ENCODE results near the gene GNAQ. TPM values are rescaled to one million over a fixed set of nuclear protein-coding genes. Genes with fewer than 3 reads are reported as not detected.

Gene GNAQ
- polyA plus RNA-seq, 2 donors: 11.3 to 12.8 TPM

DNA sequence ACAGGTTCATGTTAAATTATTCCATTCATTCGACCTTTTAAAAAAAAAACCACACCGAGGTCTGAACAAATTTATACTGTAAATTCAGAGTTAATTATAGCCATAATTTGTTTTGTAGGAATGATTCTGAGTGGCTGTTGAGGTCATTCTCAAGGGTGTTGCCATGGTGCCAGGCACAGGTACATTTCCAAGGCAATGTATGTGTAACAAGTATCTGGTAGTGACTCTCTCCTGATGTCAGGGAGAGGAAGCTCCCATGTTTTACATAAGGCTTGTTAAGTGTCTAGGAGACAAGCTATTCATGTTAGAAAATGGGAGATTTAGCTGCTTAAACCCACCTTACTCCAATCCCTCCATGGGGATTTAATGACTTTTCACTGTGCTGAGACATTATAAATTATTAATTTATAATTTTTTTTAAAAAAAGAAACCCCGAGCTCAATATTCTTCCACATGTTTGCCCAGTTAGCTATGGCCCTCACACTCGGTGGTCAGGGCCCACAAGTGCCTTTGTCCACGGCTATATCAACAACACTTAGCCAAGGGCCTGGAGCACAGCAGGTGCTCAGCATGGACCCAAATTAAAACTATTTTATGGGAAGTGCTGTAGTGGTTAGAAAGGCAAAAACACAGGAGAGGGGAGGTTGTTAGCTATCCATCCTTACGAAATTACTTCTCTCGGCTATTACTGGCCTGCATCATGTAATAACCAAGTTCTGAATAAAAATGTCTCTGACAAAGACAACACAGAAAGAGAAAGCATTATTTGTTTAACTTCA lies 228.9 kb downstream of the GNAQ start:
- no peaks in the 10 kb centered on the region for H3K27me3 ChIP-seq (ENCODE audit: control insufficient read depth in 1 of 2, insufficient read depth in 2 of 2, low read length in 2 of 2)
- no peaks in the 10 kb centered on the region for H3K4me1 ChIP-seq (ENCODE audit: control insufficient read depth in 2 of 2, insufficient read depth in 2 of 2, low read length in 1 of 2)
- H3K36me3 ChIP-seq (ENCODE audit: control insufficient read depth in 2 of 2, insufficient read depth in 2 of 2, low read length in 1 of 2): no peaks in the 10 kb centered on the region
- H3K9me3 ChIP-seq (ENCODE audit: control insufficient read depth in 2 of 2, insufficient read depth in 1 of 2, low read depth in 1 of 2, low read length in 1 of 2): no peaks in the 10 kb centered on the region
- H3K4me3 ChIP-seq (ENCODE audit: low read depth in 1 of 2, low read length in 2 of 2): no peak overlapping the region
- no peak overlapping the region for H3K27ac ChIP-seq (ENCODE audit: low read depth in 2 of 2, low read length in 1 of 2)
- WGBS, 2 donors: 85 to 88% methylated on average over 7 of the region's 7 CpGs

DNA sequence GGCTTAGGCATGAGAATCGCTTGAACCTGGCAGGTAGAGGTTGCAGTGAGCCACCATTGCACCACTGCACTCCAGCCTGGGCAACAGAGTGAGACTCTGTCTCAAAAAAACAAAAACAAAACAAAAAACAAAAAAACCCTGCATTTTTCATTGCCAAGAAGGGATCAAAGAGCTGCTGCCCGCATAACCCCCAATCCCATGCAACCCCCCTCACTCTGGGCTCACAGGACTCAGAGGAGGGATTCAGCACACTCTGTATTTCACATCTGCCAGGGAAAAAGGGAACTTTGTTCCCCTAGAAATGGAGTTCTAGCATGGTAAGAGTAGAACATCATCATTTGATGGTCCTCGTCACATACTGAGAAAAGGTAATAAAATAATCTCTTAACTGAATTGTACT lies 229.5 kb downstream of the GNAQ start:
- Histone ChIP-seq H3K9me3 (ENCODE audit: control insufficient read depth in 2 of 2, insufficient read depth in 1 of 2, low read depth in 1 of 2, low read length in 1 of 2) (no peaks in the 10 kb centered on the region), H3K4me3 (ENCODE audit: low read depth in 1 of 2, low read length in 2 of 2) (no peak overlapping the region), H3K4me1 (ENCODE audit: control insufficient read depth in 2 of 2, insufficient read depth in 2 of 2, low read length in 1 of 2) (no peaks in the 10 kb centered on the region), H3K36me3 (ENCODE audit: control insufficient read depth in 2 of 2, insufficient read depth in 2 of 2, low read length in 1 of 2) (no peaks in the 10 kb centered on the region), H3K27me3 (ENCODE audit: control insufficient read depth in 1 of 2, insufficient read depth in 2 of 2, low read length in 2 of 2) (no peaks in the 10 kb centered on the region), H3K27ac (ENCODE audit: low read depth in 2 of 2, low read length in 1 of 2) (no peak overlapping the region)
- 96 to 98% methylated on average over 3 of the region's 3 CpGs for WGBS, 2 donors

GRCh38 chr9:77800924-77801551 lies 230.6 kb downstream of the GNAQ start:
- whole genome bisulfite sequencing, 2 donors: 93% methylated on average over 3 of the region's 3 CpGs
- no peaks in the 10 kb centered on the region for H3K4me1 ChIP-seq (ENCODE audit: control insufficient read depth in 2 of 2, insufficient read depth in 2 of 2, low read length in 1 of 2)
- H3K4me3 ChIP-seq (ENCODE audit: low read depth in 1 of 2, low read length in 2 of 2): no peak overlapping the region
- no peaks in the 10 kb centered on the region for H3K36me3 ChIP-seq (ENCODE audit: control insufficient read depth in 2 of 2, insufficient read depth in 2 of 2, low read length in 1 of 2)
- H3K27ac ChIP-seq (ENCODE audit: low read depth in 2 of 2, low read length in 1 of 2): no peak overlapping the region
- H3K27me3 ChIP-seq (ENCODE audit: control insufficient read depth in 1 of 2, insufficient read depth in 2 of 2, low read length in 2 of 2): no peaks in the 10 kb centered on the region
- no peaks in the 10 kb centered on the region for H3K9me3 ChIP-seq (ENCODE audit: control insufficient read depth in 2 of 2, insufficient read depth in 1 of 2, low read depth in 1 of 2, low read length in 1 of 2)

DNA sequence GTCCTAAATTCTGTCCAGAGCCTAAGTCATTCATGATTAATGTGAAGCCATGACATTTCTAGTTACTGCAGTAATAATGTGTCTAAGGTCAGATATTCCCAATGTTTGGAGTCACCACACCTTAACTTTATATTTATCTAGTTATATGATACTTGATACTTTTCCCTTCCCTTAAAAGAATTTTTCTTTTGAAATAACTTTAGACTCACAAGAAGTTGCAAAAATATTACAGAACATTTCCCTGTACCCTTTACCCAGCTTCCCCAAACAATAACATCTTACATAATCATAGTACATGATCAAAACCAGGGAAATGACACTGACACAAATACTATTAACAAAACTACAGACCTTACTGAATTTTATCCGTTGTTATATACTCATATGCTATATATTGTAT lies 233.5 kb downstream of the GNAQ start:
- no peaks in the 10 kb centered on the region for H3K4me1 ChIP-seq (ENCODE audit: control insufficient read depth in 2 of 2, insufficient read depth in 2 of 2, low read length in 1 of 2)
- no peaks in the 10 kb centered on the region for H3K36me3 ChIP-seq (ENCODE audit: control insufficient read depth in 2 of 2, insufficient read depth in 2 of 2, low read length in 1 of 2)
- H3K4me3 ChIP-seq (ENCODE audit: low read depth in 1 of 2, low read length in 2 of 2): no peak overlapping the region
- WGBS, 2 donors: 85 to 92% methylated on average over 1 of the region's 1 CpG
- no peaks in the 10 kb centered on the region for H3K9me3 ChIP-seq (ENCODE audit: control insufficient read depth in 2 of 2, insufficient read depth in 1 of 2, low read depth in 1 of 2, low read length in 1 of 2)
- no peaks in the 10 kb centered on the region for H3K27me3 ChIP-seq (ENCODE audit: control insufficient read depth in 1 of 2, insufficient read depth in 2 of 2, low read length in 2 of 2)
- H3K27ac ChIP-seq (ENCODE audit: low read depth in 2 of 2, low read length in 1 of 2): no peak overlapping the region

- no peaks in the 10 kb centered on the region for H3K9me3 ChIP-seq (ENCODE audit: control insufficient read depth in 2 of 2, insufficient read depth in 1 of 2, low read depth in 1 of 2, low read length in 1 of 2)
- H3K4me1 ChIP-seq (ENCODE audit: control insufficient read depth in 2 of 2, insufficient read depth in 2 of 2, low read length in 1 of 2): peaks cover 0 to 2% of the 10 kb centered on the region in 2 donors
- no peaks in the 10 kb centered on the region for H3K27me3 ChIP-seq (ENCODE audit: control insufficient read depth in 1 of 2, insufficient read depth in 2 of 2, low read length in 2 of 2)
- H3K4me3 ChIP-seq (ENCODE audit: low read depth in 1 of 2, low read length in 2 of 2): no peak overlapping the region
- H3K36me3 ChIP-seq (ENCODE audit: control insufficient read depth in 2 of 2, insufficient read depth in 2 of 2, low read length in 1 of 2): no peaks in the 10 kb centered on the region
- H3K27ac ChIP-seq (ENCODE audit: low read depth in 2 of 2, low read length in 1 of 2): no peak overlapping the region
- 83 to 93% methylated on average over 3 of the region's 3 CpGs for WGBS, 2 donors
These were observed 236.6 kb downstream of the GNAQ start for GRCh38 chr9:77794985-77795384.

GRCh38 chr9:77793849-77794248 lies 237.8 kb downstream of the GNAQ start:
- Histone ChIP-seq H3K4me1 (ENCODE audit: control insufficient read depth in 2 of 2, insufficient read depth in 2 of 2, low read length in 1 of 2) (peaks cover 0 to 2% of the 10 kb centered on the region in 2 donors), H3K27me3 (ENCODE audit: control insufficient read depth in 1 of 2, insufficient read depth in 2 of 2, low read length in 2 of 2) (no peaks in the 10 kb centered on the region), H3K27ac (ENCODE audit: low read depth in 2 of 2, low read length in 1 of 2) (peak overlapping the region in 1 of 2 donors; percentile 49), H3K4me3 (ENCODE audit: low read depth in 1 of 2, low read length in 2 of 2) (no peak overlapping the region), H3K9me3 (ENCODE audit: control insufficient read depth in 2 of 2, insufficient read depth in 1 of 2, low read depth in 1 of 2, low read length in 1 of 2) (no peaks in the 10 kb centered on the region), H3K36me3 (ENCODE audit: control insufficient read depth in 2 of 2, insufficient read depth in 2 of 2, low read length in 1 of 2) (no peaks in the 10 kb centered on the region)
- 39 to 66% methylated on average over 2 of the region's 2 CpGs for WGBS, 2 donors

DNA sequence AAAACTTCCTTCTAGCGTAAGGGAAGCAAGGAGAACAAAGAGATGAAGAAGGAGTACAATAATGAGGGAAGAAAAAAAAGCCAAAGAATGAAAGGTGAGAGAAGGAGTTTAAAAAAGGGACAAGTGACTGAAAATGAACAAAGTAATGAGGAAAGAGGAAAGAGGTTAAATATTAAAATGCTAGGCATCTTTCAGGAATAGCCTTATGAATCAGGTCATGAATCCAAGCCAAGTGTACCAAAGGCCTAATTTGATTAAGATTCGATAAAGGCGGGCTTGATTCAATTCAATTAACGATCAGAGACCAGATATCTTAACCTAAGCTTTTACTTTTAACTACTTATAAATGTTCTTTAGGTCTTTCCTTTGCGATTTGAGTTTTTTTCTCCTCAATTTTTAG lies 241.7 kb downstream of the GNAQ start:
- H3K4me3 ChIP-seq (ENCODE audit: low read depth in 1 of 2, low read length in 2 of 2): no peak overlapping the region
- peaks cover 0 to 2% of the 10 kb centered on the region in 2 donors for H3K36me3 ChIP-seq (ENCODE audit: control insufficient read depth in 2 of 2, insufficient read depth in 2 of 2, low read length in 1 of 2)
- peaks cover 0 to 2% of the 10 kb centered on the region in 2 donors for H3K4me1 ChIP-seq (ENCODE audit: control insufficient read depth in 2 of 2, insufficient read depth in 2 of 2, low read length in 1 of 2)
- H3K27ac ChIP-seq (ENCODE audit: low read depth in 2 of 2, low read length in 1 of 2): no peak overlapping the region
- H3K27me3 ChIP-seq (ENCODE audit: control insufficient read depth in 1 of 2, insufficient read depth in 2 of 2, low read length in 2 of 2): no peaks in the 10 kb centered on the region
- no peaks in the 10 kb centered on the region for H3K9me3 ChIP-seq (ENCODE audit: control insufficient read depth in 2 of 2, insufficient read depth in 1 of 2, low read depth in 1 of 2, low read length in 1 of 2)
- WGBS, 2 donors: 87 to 95% methylated on average over 5 of the region's 5 CpGs

DNA sequence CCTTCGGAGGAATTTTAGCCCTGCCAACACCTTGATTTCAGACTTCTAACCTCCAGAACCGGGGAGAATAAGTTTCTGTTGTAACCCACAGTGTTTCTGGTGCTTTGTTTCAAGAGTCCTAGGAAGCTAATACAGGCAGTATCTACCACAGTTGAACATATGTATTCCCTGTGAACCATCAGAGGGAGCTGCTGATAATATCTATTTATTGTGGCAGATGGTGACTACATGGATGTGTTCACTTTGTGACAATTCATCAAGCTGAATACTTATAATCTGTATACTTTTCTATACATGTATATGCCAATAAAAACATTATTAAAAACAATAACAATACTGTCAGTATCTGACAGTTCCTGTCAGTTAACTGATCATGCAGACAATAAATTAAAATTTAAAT lies 246.3 kb downstream of the GNAQ start:
- no peaks in the 10 kb centered on the region for H3K4me1 ChIP-seq (ENCODE audit: control insufficient read depth in 2 of 2, insufficient read depth in 2 of 2, low read length in 1 of 2)
- WGBS, 2 donors: 88 to 93% methylated on average over 2 of the region's 2 CpGs
- no peaks in the 10 kb centered on the region for H3K27me3 ChIP-seq (ENCODE audit: control insufficient read depth in 1 of 2, insufficient read depth in 2 of 2, low read length in 2 of 2)
- H3K4me3 ChIP-seq (ENCODE audit: low read depth in 1 of 2, low read length in 2 of 2): no peak overlapping the region
- peaks cover 0 to 2% of the 10 kb centered on the region in 2 donors for H3K36me3 ChIP-seq (ENCODE audit: control insufficient read depth in 2 of 2, insufficient read depth in 2 of 2, low read length in 1 of 2)
- H3K9me3 ChIP-seq (ENCODE audit: control insufficient read depth in 2 of 2, insufficient read depth in 1 of 2, low read depth in 1 of 2, low read length in 1 of 2): no peaks in the 10 kb centered on the region
- H3K27ac ChIP-seq (ENCODE audit: low read depth in 2 of 2, low read length in 1 of 2): no peak overlapping the region

DNA sequence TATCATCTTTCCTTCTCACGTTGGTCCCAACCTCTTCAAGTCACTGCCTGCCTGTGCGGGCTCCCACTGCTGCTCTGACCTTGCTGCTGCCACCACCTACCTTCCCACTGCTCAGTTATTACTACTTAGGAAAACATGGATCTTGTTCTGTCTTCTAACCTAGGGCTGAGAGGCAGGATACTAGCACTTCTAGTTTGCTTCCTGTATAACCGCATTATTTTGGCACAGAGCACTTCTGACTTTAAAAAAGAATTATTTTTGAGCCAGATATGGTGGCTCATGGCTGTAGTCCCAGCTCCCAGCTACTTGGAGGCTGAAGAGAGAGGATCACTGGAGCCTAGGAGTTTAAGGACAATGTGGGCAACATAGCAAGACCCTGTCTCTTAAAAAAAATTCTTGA lies 248.1 kb downstream of the GNAQ start:
- H3K27me3 ChIP-seq (ENCODE audit: control insufficient read depth in 1 of 2, insufficient read depth in 2 of 2, low read length in 2 of 2): no peaks in the 10 kb centered on the region
- H3K4me3 ChIP-seq (ENCODE audit: low read depth in 1 of 2, low read length in 2 of 2): no peak overlapping the region
- H3K36me3 ChIP-seq (ENCODE audit: control insufficient read depth in 2 of 2, insufficient read depth in 2 of 2, low read length in 1 of 2): peaks cover 0 to 2% of the 10 kb centered on the region in 2 donors
- no peak overlapping the region for H3K27ac ChIP-seq (ENCODE audit: low read depth in 2 of 2, low read length in 1 of 2)
- 47 to 63% methylated on average over 3 of the region's 3 CpGs for WGBS, 2 donors
- no peaks in the 10 kb centered on the region for H3K9me3 ChIP-seq (ENCODE audit: control insufficient read depth in 2 of 2, insufficient read depth in 1 of 2, low read depth in 1 of 2, low read length in 1 of 2)
- no peaks in the 10 kb centered on the region for H3K4me1 ChIP-seq (ENCODE audit: control insufficient read depth in 2 of 2, insufficient read depth in 2 of 2, low read length in 1 of 2)

DNA sequence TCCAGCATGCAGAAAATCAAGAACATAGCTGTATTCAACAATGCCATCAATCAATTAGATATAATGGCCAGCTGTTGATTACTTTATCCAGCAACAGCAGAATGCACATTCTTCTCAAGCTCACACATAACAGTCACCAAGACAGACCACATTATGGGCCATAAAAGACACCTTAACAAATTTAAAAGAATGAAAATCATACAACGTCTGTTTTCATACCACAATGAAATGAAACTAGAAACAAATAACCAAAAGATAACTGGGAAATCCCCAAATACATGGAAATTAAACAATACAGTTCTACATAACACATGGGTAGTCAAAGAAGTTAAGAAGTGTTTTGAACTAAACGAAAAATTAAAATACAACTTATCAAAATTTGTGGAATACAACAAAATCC lies 252.6 kb downstream of the GNAQ start:
- Histone ChIP-seq H3K27me3 (ENCODE audit: control insufficient read depth in 1 of 2, insufficient read depth in 2 of 2, low read length in 2 of 2) (no peaks in the 10 kb centered on the region), H3K4me1 (ENCODE audit: control insufficient read depth in 2 of 2, insufficient read depth in 2 of 2, low read length in 1 of 2) (no peaks in the 10 kb centered on the region), H3K9me3 (ENCODE audit: control insufficient read depth in 2 of 2, insufficient read depth in 1 of 2, low read depth in 1 of 2, low read length in 1 of 2) (no peaks in the 10 kb centered on the region), H3K27ac (ENCODE audit: low read depth in 2 of 2, low read length in 1 of 2) (no peak overlapping the region), H3K36me3 (ENCODE audit: control insufficient read depth in 2 of 2, insufficient read depth in 2 of 2, low read length in 1 of 2) (no peaks in the 10 kb centered on the region), H3K4me3 (ENCODE audit: low read depth in 1 of 2, low read length in 2 of 2) (no peak overlapping the region)
- 76 to 81% methylated on average over 2 of the region's 2 CpGs for WGBS, 2 donors
